GM13976 (cell line): ENCODE data around the gene PEX7.

ENCODE experiments used
- DNase-seq: peaks from one replicate; pipeline ENCODE4 v3.0.0; 2012; ENCODE audit warnings: low spot score
- in situ Hi-C: fragments of 300-500 bp; cut with MboI; formaldehyde crosslinking; loops from one replicate; pipeline ENCODE4 v1.12.0; 2022; ENCODE audit warnings: low sequenced_read_pairs, mixed read lengths, inconsistent platforms; ENCODE audit not compliant: unreplicated experiment
- TF ChIP-seq, protein P1 (sequence below): IDR thresholded peaks from 2 replicates; pipeline ENCODE4 v1.5.1; 2012; ENCODE audit warnings: borderline replicate concordance, mild to moderate bottlenecking; ENCODE audit not compliant: insufficient read depth; ENCODE audit errors: extremely low read depth, missing control alignments, control extremely low read depth

The PEX7 gene

GRCh38 chr6:136790411-136791295 lies 31.7 kb upstream of the PEX7 start:
- no peak for DNase-seq
- TF ChIP-seq, protein P1, sequence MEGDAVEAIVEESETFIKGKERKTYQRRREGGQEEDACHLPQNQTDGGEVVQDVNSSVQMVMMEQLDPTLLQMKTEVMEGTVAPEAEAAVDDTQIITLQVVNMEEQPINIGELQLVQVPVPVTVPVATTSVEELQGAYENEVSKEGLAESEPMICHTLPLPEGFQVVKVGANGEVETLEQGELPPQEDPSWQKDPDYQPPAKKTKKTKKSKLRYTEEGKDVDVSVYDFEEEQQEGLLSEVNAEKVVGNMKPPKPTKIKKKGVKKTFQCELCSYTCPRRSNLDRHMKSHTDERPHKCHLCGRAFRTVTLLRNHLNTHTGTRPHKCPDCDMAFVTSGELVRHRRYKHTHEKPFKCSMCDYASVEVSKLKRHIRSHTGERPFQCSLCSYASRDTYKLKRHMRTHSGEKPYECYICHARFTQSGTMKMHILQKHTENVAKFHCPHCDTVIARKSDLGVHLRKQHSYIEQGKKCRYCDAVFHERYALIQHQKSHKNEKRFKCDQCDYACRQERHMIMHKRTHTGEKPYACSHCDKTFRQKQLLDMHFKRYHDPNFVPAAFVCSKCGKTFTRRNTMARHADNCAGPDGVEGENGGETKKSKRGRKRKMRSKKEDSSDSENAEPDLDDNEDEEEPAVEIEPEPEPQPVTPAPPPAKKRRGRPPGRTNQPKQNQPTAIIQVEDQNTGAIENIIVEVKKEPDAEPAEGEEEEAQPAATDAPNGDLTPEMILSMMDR: no peak
- in situ Hi-C loops: loop anchor here (5.0 kb wide), 1 partner anchor 143 kb away; no protein-coding TSS in a partner anchor

DNA sequence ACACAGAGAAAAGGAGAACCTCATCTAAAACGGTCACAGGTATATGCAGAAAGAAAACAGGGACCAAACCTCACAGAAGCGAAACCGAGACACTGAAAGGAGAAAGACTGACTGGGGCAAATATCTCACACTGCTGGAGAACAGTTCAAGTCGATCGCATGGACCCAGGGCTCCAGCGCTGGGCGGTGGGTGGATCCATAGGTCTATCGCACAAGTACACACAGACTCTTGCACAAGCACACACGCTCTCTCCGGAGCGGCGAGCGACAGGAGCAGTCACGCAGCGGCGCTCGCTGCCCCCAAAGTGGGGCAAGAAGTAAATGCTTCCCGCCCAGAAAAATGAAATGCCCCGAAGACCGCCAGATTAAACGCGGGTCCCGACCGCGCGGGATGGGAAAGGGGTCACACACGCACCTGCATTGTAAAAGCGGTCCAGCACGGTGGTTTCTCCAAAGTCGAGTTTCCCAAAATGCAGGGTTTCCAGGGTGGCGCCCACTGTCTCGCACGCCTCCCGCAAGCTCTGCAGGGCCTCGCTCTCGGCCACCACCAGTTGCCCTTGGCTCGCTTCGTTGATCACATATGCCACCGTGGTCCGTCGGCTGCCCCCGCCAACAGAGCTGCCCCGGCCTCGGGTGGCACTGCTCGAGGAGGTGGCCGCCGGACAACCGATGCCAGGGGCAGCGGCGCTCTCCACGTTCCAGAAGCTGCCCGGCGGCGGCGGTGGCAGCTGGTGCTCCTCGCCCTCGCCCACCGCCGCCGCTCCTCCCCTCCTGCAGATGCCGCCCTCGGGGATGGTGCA lies 30.9 kb upstream of the PEX7 start:
- in situ Hi-C loops: loop anchor here (5.0 kb wide), 1 partner anchor 144 kb away; no protein-coding TSS in a partner anchor
- peak; percentile 53 for DNase-seq
- TF ChIP-seq, protein P1: no peak

- in situ Hi-C loops: loop anchor here (5.0 kb wide), 1 partner anchor 145 kb away; no protein-coding TSS in a partner anchor
- TF ChIP-seq, protein P1: no peak
- DNase-seq: no peak
Observed at GRCh38 chr6:136792095-136792409, 30.3 kb upstream of the PEX7 start.

DNA sequence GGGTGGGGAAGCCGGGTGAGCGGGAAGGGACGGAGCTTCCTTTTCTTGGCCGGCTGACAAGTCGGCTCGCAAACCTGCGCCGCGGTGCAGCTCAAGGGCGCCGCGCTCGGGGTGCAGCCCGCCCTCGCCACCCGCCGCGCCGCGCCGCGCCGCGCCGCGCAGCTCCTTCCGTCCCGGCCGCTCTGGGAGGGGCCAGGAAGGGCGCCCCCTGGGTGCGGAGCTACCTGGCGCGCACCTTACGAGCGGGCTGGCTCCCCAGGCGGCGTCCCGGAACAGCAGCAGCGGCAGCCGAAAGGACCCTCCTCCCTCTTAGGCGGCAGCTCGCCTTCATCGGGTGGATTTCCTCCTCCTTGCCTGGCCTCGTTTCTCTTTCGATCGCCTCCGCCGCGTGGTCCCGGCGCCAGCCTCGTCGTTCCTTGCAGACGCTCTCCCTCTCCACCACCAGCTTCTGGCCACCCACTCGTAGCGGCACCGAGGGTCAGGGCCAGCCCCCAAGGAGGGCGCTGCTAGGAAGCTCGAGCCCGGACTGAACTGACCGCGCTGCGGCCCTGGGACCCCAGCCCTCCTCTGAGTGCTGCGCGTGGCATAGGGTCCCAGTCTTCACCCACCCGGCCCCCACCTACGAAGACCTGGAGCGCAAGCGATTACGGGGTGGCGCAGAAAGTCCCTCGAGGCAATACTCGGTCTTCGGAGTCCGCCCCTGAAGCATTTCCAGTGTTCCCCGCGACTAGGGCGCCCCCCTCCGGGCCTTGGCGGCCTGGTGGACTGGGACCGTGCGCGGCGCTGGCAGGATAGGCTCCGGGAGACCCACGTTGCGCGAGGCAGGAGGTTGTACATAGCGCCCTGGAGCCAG lies 29.8 kb upstream of the PEX7 start, which contains the start of gene MAP3K5:
TSS of gene MAP3K5 (minus strand) at position 68 of the 853 bp plus-strand sequence. CDS start 320 bp downstream, outside the sequence.
- TF ChIP-seq, protein P1: peak; percentile 89
- peak; percentile 82 for DNase-seq
- in situ Hi-C loops: loop anchor here (5.0 kb wide), 1 partner anchor 145 kb away; no protein-coding TSS in a partner anchor

- in situ Hi-C loops: loop anchor here (5.0 kb wide), 1 partner anchor 146 kb away; no protein-coding TSS in a partner anchor
- TF ChIP-seq, protein P1: no peak
- DNase-seq: peak; percentile 41
Observed at GRCh38 chr6:136793363-136793762, 29.0 kb upstream of the PEX7 start.

GRCh38 chr6:136795386-136795785 lies 27.0 kb upstream of the PEX7 start:
- in situ Hi-C loops: no loop called here
- TF ChIP-seq, protein P1: no peak

More at GRCh38 chr6:136795386-136795785, 27.0 kb upstream of the PEX7 start:
- DNase-seq: no peak
